NCI-H748 treated with DMSO at 0.1 percent for 48 hours (cell line): Measurements from ENCODE around the gene RFLNA.

Experiments used
- DNase-seq: peaks from one replicate; lab custom pipeline; 2025; lab: John Stamatoyannopoulos, UW

RFLNA gene

DNA sequence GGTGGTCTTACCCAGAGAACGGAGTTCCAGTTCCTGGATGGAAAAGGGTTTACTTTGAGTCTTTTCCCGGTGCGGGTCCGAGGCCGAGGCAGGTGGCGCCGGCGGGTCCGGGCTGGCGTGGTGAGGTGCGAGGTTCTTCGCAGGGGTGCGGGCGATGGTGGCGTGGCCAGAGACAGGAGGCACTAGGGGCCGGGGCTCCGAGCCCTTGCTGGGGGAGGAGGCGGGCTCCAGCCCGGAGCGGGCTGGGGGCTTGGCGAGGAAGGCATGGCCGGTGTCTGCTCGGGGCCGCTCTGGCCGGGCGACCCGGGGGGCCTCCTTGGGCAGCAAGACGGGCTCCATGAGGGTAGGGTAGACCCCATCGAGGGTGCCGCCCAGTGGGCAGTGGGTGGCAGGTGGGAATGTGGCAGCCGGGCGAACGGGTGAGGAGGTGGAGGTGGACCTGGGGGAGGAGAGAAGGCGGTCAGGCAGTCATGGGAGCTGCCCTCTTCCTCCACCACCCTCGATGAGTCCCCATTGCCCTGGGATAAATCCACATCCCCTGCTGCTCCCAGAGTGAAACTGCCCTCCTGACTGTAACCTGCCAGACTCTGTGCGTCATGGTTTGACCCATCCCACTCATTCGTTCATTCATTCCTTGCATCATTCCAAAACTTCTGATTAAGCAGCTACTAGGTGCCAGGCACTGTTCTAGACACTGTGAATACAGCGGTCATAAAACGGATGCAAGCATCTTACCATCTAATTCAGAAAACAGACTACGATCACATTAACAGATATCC is 42.0 kb downstream of the RFLNA start:
- no peak for DNase-seq

DNA sequence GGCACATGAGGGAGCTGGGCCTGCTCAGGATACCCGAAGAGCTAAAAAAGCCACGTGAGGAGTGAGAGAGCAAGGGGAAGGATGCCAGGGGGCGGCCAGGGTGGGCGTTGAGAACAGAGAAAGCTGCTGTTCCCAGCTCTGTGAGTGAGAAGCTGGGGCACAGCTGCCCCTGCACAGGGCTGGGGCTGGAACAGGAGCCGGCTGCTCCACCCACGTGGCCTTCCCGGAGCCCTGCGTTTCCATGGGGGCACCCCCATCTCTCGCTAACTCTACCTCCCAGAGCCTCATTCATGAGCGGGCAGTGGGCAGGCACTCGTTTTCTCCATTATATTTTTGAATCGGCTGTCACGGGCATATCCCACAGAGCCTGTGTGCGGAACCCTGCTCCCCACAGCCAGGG is 42.7 kb downstream of the RFLNA start:
- DNase-seq, result no peak

DNA sequence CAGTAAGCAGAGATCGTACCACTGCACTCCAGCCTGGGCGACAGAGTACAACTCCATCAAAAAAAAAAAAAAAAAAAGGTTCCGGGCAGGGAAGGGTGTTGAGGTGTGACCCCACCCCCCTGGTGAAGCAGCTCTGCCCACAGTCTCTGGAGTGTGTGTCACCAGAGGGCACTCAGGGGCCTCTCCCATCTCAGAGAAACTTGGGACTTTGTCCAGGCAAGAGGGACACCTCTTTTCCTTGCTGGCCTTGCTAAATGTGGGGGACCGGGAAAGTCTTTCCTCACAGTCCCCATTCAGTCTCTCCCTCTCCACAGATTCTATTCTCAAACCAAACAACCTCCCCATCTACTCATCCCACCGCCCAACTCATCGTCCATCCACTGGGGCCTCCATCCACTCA is 43.6 kb downstream of the RFLNA start:
- no peak for DNase-seq

DNA sequence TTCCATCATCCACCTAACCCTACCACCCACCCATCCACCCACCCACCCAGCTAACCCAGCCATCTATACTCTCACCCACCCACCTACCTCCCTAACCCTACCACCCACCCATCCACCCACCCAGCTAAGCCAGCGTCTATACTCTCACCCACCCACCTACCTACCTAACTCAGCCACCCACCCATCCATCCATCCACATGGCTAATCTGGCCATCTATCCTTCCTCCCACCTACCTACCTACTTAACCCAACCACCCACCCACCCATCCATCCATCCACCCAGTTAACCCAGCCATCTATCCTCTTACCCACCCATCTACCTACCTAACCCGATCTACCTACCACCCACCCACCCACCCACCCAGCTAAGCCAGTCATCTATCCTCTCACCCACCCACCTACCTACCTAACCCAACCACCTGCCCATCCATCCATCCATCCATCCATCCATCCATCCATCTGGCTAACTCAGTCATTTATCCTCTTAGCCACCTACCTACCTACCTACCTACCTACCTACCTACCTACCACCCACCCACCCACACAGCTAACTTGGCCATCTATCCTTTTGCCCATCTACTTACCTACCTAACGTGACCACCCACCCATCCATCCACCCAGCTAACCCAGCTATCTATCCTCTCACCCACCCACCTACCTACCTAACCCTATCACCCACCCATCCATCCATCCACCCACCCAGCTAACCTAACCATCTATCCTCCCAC is 44.1 kb downstream of the RFLNA start:
- DNase-seq, result no peak

DNA sequence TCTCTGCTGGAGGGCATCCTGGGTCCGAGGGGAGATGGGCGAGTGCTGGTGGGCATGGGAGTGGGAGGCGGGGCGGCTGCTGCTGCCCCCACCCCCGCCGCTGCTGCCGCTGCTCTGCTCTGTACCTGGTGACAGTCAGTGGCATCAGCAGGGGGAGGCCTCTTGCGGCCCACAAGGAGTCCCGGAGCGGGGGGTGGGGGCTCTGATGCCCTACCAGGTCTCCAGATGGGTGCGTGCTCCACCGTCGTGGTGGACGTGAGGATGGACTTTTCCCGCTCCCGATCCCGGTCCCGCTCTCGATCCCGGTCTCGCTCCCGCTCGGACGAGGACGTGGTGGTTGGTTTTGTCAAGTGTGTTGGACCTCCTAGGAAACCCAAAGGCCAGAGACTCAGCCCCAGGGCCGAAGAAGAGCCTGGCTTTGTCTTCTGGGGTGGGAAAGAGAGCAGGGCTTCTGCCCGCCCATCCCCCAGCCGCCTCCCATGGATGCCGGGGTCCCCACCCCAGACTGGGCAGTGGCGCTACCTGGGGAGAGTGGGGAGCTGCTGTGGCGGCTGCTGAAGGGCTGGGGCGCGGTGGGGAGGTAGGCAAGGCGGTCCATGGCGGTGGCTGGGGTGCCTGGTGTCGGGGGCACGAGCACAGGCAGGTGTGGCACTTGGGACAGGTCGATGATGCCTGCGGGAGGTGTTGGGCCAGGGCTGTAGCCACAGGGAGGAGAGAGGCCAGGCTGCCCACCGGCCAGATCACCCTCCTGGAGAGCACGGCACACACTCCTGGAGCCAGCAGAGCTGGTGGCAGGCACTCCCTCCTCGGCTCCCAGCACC is 45.4 kb downstream of the RFLNA start:
- DNase-seq, result no peak

DNA sequence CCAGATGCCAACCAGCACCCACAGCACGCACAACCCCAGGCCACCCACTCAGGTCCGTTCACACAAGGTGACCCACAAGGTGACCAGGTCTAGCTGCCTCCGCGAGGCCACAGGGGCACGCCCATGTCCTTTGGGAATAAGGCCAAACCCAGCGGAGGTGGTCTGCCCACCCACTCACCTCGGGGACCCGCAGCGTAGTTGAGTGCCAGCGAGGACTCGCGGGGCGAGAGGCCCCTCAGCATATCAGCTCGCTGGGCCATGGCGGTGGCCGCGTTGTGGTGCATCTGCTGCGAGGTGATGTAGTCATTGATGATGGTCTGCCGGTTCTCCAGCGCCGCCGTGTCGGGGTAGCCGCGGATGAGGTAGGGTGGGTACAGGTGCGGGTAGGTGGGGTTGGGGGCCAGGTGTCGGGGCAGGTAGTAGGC is 46.8 kb downstream of the RFLNA start:
- DNase-seq, result no peak

DNA sequence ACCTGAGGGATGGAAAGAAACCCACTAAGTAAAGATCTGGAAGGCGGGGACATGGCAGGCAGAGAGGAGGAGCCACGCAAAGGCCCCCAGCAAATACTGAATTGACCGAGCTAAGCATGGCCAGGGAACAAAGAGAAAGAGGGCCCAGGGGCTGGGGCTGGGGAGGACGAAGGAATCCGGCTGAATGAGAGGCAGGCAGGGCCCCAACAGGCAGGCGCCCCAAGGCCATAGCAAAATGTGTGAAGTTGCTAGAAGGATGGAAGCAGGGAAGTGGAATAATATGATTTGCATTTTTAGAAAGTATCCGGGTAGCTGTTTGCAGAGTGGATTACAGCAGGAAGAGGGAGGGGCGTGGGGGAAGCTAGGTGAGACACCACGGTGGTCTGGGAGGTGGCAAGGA is 49.1 kb downstream of the RFLNA start:
- no peak for DNase-seq

DNA sequence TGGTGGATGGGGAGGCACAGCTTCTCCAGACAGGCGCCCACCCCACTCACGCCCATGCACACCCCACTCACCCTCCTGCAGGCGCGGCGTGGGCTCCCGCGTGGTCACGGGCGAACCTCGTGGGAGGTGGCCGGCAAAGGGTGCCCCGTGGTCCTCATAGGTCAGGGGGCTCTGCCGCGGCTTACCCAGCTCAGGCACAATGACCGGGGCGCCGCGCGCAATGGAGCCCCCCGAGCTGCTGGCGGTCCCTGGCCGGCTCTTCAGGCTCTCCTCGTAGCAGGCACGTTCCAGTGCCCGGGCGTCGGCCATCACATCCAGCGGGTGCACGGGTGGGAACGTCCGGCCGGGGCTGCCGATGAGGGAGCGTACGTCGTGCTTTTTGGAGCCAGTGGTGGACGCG is 49.6 kb downstream of the RFLNA start:
- no peak for DNase-seq

DNA sequence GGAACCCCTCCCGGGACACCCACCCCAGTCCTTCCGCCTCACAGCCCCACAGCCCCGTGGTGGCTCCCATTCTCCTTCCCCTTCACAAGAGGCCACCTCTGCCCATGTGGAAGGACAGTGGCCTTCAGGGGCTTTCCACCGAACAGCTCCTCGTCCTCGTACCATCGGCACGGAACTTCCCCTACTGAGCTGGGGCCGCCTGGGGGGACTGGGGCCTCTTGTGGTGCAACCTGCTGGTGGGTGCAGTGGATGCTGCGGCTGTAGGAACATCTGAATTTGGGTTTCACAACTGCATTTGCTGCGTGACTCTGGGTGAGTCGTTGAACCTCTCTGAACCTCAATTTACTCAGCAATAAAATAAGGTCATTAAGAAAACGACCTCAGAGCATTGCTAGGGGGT is 50.9 kb downstream of the RFLNA start:
- no peak for DNase-seq

DNA sequence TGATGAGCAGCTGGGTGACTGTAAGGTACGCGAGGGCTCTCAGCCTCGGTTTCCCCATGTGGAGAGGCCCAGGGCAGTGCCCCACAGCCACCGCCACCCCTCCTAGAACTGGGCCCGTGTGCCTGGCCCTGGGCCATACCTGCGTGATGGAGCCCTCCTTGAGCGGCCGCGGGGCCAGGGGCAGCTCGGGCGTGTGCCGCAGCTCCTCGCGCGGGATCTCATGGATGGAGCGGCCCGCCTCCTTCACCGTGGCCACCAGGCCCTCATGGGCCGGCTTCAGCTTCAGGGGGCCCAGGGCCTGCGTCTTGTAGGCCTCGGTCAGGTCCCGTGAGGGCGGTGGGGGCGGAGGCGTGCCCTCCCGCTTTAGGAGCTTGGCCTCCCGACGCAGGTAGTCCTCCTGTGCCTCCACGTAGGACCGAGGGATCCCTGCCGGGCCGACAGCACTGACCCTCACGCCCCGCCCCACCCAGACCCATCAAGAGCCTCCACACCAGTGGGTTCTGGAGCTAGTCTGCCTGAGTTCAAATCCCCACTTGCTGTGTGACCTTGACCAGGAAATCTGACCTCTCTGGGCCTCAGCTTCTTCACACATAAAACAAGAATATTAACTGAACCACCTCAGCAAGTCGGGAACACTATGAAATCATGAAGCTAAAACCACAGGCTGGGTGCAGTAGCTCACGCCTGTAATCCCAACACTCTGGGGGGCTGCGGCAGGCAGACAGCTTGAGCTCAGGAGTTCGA is 51.7 kb downstream of the RFLNA start:
- no peak for DNase-seq

DNA sequence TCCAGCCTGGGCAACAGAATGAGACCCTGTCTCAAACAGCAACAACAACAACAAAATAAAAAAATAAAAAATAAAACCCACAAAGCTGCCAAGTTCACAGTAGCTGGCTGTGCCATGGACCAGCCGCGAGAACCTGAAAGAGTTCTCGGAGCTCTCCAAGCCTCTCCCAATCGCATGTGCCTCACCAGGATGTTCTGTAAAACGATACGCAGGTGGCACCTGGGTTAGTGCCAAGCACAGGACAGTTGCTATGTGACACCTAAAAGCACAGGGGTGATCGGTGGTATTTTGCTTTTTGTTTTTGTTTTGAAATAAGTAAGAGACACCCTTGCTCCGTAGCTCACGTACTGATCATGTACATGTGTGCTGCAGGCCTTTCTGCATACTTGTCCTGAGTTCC is 52.4 kb downstream of the RFLNA start:
- no peak for DNase-seq

DNA sequence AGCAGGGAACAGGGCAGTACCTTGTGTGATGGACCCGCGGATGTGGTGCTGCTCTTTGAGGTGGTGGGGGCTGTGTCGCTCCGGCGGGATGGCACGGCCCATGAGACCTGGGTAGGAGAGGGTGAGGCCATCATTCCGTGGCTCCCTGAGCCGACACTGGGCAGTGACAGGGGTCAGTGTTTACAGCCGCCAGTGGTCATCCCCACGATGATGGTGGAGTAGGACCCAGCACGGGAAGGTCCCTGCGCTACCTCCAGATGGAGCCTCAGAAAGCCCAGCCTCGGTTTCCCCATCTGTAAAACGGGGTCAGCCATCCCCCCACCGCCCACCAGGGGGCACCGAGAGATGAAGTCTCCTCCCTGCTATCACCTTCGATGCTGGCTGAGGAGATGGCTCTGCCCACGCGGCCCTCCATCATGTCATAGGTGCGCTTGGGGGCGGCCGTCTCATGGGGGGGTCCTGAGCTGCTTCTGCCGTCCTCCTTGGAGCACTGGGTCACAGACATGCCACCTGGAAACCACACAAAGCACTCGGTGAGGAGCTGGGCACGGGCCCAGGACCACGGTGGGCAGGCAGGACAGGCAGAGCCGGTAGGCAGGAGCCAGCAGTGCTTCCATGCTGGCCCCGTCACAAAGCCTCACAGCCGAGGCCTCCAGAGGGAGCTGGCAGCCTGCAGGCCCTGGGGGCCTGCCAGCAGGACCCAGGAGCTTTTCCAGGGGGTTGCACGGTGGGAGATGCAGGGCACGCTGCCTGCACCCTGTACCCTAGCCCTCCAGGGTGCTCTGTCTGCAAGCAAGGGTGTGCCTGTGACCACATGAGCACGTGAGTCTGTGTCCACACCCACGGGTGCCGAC is 53.1 kb downstream of the RFLNA start:
- DNase-seq, result no peak

DNA sequence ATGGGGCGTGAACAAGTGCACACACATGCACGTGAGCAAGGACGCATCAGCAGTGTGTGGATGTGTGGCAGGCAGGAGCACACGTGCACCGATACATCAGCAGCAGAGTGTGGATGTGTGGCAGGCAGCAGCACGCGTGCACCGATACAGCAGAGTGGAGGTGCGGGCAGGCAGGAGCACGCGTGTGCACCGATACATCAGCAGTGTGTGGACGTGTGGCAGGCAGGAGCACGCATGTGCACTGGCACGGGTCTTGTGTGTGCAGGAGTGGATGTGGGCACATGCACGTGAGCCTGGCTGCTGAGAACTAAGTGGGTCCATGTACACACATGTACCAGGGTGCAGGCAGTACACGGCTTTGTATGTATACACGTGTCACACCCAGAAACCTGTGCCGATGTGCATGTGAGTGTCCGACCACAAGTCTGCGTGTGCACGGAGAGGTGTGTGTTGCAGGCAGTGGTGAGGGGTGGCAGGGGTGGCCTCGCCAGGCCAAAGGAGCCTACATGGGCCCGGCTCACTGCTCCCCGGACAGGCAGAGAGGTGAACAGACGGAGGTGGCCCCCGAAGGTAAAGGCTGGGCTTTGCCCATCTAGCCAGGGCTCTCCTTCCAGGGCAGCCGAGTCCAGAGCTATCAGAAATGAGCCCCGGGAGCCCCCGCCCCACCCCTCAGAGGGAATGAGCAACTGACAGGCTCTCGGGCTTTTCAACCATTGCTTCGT is 53.9 kb downstream of the RFLNA start:
- no peak for DNase-seq

DNA sequence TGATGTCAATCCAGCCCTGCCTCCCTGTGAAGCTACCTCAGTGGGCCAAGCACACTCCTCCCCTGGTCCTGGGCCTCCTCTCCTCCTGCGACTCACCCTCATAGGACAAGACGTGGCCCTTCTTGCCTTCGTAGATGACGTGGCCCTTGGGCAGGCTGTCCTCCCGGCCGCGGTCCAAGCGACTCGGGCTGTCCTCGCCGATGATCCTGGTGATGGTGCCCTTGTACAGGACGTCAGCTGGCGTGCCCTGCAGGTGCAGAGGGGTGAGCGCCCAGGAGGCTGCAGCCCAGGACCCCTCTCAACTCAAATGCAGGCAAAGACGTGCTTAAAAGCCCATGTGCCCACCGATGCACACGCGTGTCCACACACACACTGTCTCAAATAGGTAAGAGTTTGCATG is 55.6 kb downstream of the RFLNA start:
- no peak for DNase-seq

DNA sequence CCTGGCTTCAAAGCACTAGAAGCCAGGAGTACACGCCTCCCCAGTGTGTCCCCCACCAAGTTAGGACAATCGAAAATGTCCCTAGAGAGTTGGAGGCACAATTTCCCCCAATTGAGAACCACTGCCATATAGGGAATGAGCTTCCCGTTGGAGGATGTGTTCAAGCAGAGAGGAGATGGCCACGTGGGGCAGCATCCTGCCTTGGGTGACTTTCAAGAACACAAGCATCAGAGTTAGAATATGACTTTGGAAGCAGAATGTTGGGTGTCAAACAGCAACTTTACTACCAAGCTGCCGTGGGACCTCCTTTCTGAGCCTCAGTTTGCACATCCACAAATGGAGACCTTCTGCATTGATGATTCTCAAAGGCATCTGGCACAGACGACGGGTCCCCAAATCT is 56.5 kb downstream of the RFLNA start:
- DNase-seq, result no peak

DNA sequence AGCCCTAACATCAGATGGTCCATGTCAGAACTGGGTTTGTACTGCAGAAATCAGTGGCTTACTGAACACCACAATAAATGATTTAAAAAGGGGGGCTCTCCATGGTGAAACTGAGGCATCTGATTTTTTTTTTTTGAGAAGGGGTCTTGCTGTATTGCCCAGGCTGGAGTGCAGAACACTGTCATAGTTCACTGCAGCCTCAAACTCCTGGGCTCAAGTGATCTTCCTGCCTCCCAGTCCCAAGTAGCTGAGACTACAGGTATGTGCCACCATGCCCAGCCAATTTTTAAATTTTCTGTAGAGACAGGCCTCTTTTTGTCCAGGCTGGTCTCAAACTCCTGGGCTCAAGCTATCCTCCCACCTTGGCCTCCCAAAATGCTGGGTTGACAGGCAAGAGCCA is 57.4 kb downstream of the RFLNA start:
- no peak for DNase-seq

DNA sequence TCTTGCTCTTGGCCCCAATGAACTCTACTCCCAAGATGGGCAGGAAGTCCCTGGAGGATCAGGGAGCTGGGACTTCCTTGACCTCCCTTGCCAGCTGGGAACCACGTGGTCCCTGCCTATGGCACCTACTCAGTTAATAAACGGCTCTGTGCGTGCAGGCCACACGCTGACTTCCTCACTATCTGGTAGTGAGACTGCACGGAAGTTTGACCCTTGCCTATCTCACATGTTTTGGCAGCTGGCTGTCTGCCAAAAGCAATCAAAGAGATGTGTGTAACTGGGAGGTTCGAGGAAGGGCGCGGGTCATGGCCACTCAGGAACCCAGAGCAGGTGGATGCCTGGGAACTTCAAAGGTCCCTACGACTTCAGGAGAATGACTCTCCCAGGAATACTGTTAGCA is 57.9 kb downstream of the RFLNA start:
- DNase-seq, result no peak

DNA sequence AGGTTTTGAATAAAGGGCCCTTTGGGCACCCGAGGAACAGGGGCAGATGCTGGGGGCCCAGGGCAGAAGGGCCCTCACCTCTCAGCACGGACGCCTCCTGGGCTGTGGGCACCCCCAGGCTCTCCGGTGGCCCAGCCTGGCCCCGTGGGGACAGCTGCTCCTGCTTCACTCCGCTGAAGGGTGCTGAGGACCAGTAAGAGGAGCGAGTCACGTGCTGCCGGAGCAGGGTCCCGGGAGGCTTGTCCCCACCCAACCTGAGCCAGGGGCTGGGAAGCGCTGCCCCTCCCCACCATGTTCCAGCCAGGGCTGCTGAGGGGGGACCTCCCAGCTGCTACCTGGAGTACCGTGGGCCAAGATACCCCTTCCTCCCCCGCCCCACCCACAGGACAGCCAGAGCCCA is 59.5 kb downstream of the RFLNA start:
- no peak for DNase-seq

DNA sequence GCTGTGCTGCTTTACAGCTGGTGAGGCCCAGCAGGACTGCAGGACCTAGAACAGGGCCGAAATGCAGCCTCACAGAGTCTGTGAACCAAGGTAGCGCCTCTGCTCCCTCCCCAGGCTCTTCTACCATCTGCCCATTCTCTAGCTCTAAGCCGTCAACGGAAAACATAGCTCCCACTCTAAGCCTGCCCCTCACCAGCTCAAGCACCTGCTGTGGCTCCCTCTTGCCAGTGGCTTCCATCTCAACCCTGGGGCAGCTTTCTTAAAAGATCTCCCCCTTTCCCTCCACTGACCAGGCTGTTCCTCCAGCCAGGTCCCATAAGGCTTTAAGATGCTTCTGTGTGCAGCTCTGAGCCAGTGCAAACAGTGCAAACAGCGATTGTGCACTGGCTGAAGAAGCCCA is 61.3 kb downstream of the RFLNA start:
- no peak for DNase-seq

DNA sequence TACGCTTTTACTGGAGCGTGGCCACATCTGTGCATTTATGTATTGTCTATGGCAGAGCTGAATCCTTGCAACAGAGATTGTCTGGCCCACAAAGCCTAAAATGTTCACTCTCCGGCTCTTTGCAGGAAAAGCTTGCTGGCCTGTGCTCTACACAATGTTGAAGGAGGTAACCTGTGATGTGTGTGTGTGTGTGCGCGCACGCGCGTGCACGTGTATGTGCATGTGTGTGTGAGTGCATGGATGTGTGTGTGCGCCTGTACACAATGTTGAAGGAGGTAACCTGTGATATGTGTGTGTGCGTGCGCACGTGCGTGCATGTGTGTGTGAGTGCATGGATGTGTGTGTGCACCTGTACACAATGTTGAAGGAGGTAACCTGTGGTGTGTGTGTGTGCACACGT is 62.7 kb downstream of the RFLNA start:
- no peak for DNase-seq

DNA sequence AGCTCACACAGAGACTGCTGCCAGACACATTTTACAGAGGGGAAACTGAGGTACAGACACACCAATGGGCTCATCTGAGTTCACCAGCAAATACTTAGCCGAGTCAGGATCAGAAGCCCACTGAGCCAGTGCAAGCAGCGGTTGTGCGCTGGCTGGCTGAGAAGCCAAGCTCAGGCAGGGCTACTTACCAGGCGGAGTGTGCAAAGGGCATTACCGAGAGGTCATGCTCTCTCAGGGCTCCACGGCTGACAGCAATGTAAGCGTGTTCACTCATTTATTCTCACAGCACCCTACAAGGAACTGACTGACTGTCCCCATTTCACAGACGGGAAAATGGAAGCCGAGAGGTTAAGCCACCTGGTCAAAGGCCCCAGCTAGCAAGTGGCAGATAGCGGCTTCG is 63.7 kb downstream of the RFLNA start:
- no peak for DNase-seq
